Measurements from ENCODE around the gene CXADR. TPM values are rescaled to one million over a fixed set of nuclear protein-coding genes. Genes with fewer than 3 reads are reported as not detected.

The CXADR gene
- total RNA-seq, 1 donor from 2014 or later, result 0.64 TPM

GRCh38 chr21:17598437-17598836, 85.6 kb downstream of the CXADR start:
- H3K4me1 Mint-ChIP-seq (ENCODE audit: low read depth), result peaks cover 34% of the 10 kb centered on the region
- peaks cover 73% of the 10 kb centered on the region for H3K36me3 Mint-ChIP-seq (ENCODE audit: low read depth)
- no peak overlapping the region for H3K4me3 Mint-ChIP-seq (ENCODE audit: low read depth)
- H3K27ac Mint-ChIP-seq, result no peak overlapping the region
- H3K9me3 Mint-ChIP-seq, result no peaks in the 10 kb centered on the region
- no peaks in the 10 kb centered on the region for H3K27me3 Mint-ChIP-seq (ENCODE audit: low read depth)
- DNase-seq (ENCODE audit: low spot score), result no peak
- intact Hi-C loops (cut with micrococcal nuclease), result no loop called here

DNA sequence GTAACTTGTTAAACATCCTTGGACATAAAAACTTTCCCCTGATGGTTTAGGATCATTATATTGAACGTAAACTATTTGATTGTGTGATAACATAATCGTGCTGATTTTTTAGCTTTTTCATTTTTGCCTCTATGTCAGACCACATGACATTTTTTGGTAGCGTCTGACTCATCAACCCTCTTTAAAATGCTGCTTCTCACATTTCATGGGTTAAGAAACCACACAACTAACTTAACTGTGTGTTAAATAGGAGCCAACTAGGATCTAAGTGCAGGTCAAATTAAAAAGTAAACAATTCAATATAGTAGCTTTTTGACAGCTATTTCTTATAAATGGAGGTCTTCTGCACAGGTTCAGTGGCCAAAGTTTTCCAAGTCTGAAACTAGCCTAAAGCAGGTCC, 90.0 kb downstream of the CXADR start:
- no peaks in the 10 kb centered on the region for H3K27me3 Mint-ChIP-seq (ENCODE audit: low read depth)
- no peak for DNase-seq (ENCODE audit: low spot score)
- H3K27ac Mint-ChIP-seq, result peak overlapping the region; percentile 33
- intact Hi-C loops (cut with micrococcal nuclease), result no loop called here
- H3K4me3 Mint-ChIP-seq (ENCODE audit: low read depth), result no peak overlapping the region
- H3K36me3 Mint-ChIP-seq (ENCODE audit: low read depth), result peaks cover 70% of the 10 kb centered on the region
- no peaks in the 10 kb centered on the region for H3K9me3 Mint-ChIP-seq
- peaks cover 31% of the 10 kb centered on the region for H3K4me1 Mint-ChIP-seq (ENCODE audit: low read depth)

- Mint-ChIP-seq H3K27me3 (ENCODE audit: low read depth) (no peaks in the 10 kb centered on the region), H3K36me3 (ENCODE audit: low read depth) (peaks cover 78% of the 10 kb centered on the region), H3K4me3 (ENCODE audit: low read depth) (no peak overlapping the region), H3K4me1 (ENCODE audit: low read depth) (peaks cover 55% of the 10 kb centered on the region), H3K27ac (no peak overlapping the region), H3K9me3 (no peaks in the 10 kb centered on the region)
- intact Hi-C loops (cut with micrococcal nuclease), result no loop called here
- DNase-seq (ENCODE audit: low spot score), result no peak
Measured at GRCh38 chr21:17607684-17608083, 94.8 kb downstream of the CXADR start.

- Mint-ChIP-seq H3K36me3 (ENCODE audit: low read depth) (peaks cover 58% of the 10 kb centered on the region), H3K27me3 (ENCODE audit: low read depth) (no peaks in the 10 kb centered on the region), H3K4me1 (ENCODE audit: low read depth) (peaks cover 46% of the 10 kb centered on the region), H3K27ac (peak overlapping the region; percentile 53), H3K9me3 (no peaks in the 10 kb centered on the region), H3K4me3 (ENCODE audit: low read depth) (peak overlapping the region; percentile 92)
- intact Hi-C loops (cut with micrococcal nuclease), result loop anchor here (2.0 to 5.0 kb wide), 5 partner anchors 15 to 1877 kb away; partner anchors contain the start of gene CXADR
- no peak for DNase-seq (ENCODE audit: low spot score)
Measured at GRCh38 chr21:17609681-17610080, 96.8 kb downstream of the CXADR start.

GRCh38 chr21:17610911-17611310, 98.1 kb downstream of the CXADR start:
- Mint-ChIP-seq H3K4me3 (ENCODE audit: low read depth) (peak overlapping the region; percentile 92), H3K27me3 (ENCODE audit: low read depth) (no peaks in the 10 kb centered on the region), H3K27ac (peak overlapping the region; percentile 96), H3K36me3 (ENCODE audit: low read depth) (peaks cover 51% of the 10 kb centered on the region), H3K4me1 (ENCODE audit: low read depth) (peaks cover 54% of the 10 kb centered on the region), H3K9me3 (no peaks in the 10 kb centered on the region)
- intact Hi-C loops (cut with micrococcal nuclease), result loop anchor here (1.0 to 5.0 kb wide), 6 partner anchors 16 to 1879 kb away; partner anchors contain the start of genes C21orf91 and CXADR
- DNase-seq (ENCODE audit: low spot score), result no peak

DNA sequence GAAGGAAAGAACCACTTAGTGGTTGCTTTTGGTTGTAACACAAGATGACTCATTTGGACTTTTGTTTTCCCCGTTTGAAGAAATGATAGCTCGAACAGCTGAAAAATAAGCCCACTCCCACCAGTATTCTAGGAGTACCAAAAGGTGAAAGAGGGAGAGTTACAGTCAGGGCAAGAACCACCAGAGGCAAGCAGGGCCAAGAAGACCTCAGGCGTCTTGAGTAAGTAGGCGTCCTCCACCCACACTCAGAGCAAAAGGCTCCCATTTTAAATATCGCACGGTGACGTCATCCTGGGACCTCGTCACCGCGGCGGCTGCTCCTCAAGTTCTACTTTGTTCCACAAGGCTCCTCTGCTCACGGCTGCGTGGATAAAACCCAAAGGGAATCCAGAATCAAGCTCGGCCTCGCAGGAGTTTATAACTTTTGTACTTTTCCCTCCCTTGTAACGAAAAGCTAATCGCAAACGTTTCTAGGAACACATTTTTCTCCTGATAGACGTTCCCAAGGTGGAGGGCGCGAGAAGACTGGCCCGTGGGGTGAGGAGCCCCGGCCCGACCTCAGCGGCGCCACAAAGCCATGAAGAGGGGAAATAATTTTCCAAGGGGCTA, 98.7 kb downstream of the CXADR start:
- intact Hi-C loops (cut with micrococcal nuclease), result loop anchor here (1.0 to 5.0 kb wide), 6 partner anchors 17 to 1879 kb away; partner anchors contain the start of genes C21orf91 and CXADR
- H3K4me1 Mint-ChIP-seq (ENCODE audit: low read depth), result peaks cover 53% of the 10 kb centered on the region

DNA sequence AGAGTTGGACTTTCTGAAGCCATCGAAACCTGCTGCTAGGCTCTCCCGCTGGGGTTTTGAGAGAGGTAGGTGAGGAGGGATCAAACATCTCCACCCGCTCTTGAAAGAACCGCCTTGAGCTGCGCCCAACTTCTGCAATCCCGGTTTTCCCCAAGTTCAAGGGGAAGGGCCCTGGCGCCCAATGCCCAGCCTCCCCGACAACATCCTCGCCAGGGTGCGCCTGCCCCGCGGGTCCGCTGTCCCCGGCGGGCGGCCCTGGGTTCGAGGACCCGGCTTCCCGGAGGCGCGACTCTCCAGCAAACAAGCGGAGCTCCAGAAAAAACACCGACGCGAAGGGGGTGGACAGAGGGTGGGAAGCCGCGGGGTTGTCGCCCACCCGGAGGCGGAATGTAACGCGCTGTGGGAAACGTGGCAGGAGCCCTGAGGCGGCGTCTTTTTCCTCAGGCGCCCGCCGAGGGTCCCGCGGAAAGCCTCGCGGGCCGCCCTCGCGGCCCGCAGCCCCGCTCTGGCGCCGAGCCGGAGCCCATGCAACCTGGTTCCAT, 99.3 kb downstream of the CXADR start:
- intact Hi-C loops (cut with micrococcal nuclease), result loop anchor here (5.0 kb wide), 2 partner anchors 100 to 1880 kb away; partner anchors contain the start of gene CXADR
- Mint-ChIP-seq H3K27me3 (ENCODE audit: low read depth) (no peaks in the 10 kb centered on the region), H3K27ac (peak overlapping the region; percentile 96), H3K9me3 (no peaks in the 10 kb centered on the region), H3K4me3 (ENCODE audit: low read depth) (peak overlapping the region; percentile 92), H3K4me1 (ENCODE audit: low read depth) (peaks cover 52% of the 10 kb centered on the region), H3K36me3 (ENCODE audit: low read depth) (peaks cover 47% of the 10 kb centered on the region)
- peak; percentile 17 for DNase-seq (ENCODE audit: low spot score)

More for the DNA sequence above, 98.7 kb downstream of the CXADR start:
- Mint-ChIP-seq H3K9me3 (no peaks in the 10 kb centered on the region), H3K27ac (peak overlapping the region; percentile 96), H3K36me3 (ENCODE audit: low read depth) (peaks cover 48% of the 10 kb centered on the region), H3K4me3 (ENCODE audit: low read depth) (peak overlapping the region; percentile 92), H3K27me3 (ENCODE audit: low read depth) (no peaks in the 10 kb centered on the region)
- peak; percentile 76 for DNase-seq (ENCODE audit: low spot score)

GRCh38 chr21:17612565-17613241, 99.9 kb downstream of the CXADR start, which contains the start of gene BTG3:
Gene BTG3 (minus strand): TSS chr21:17612901. CDS start chr21:17609144, 3,757 bp downstream.
- Mint-ChIP-seq H3K27me3 (ENCODE audit: low read depth) (no peaks in the 10 kb centered on the region), H3K4me3 (ENCODE audit: low read depth) (peak within 1 kb of the TSS; percentile 92), H3K36me3 (ENCODE audit: low read depth) (peaks cover 41% of the 10 kb centered on the region), H3K27ac (peak within 1 kb of the TSS; percentile 96), H3K9me3 (no peaks in the 10 kb centered on the region), H3K4me1 (ENCODE audit: low read depth) (peaks cover 50% of the 10 kb centered on the region)
- intact Hi-C loops (cut with micrococcal nuclease), result loop anchor here (5.0 kb wide), 2 partner anchors 100 to 1880 kb away; partner anchors contain the start of gene CXADR
- peak; percentile 79 for DNase-seq (ENCODE audit: low spot score)

DNA sequence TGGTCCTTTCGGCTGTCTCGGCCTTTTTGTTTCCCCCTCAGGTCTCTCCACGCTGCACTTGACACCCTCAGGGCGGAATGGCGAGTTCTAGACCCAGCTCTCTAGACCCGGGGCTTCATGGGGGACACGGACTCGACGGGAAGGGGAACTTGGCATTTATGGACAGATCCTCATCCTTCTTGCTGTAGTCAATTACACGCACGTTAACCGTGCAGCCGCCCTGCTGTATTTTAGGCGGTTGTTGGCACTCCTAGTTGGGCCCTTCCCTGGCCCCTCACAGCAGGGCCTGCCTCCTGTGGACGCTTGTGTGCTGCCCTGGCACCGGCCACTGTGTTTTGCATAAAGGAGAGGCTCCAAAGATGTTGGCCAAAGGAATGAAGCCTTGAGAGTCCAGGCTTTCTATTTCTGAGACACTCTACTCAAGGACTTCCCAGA, 100.4 kb downstream of the CXADR start:
- Mint-ChIP-seq H3K27ac (peak overlapping the region; percentile 75), H3K4me1 (ENCODE audit: low read depth) (peaks cover 44% of the 10 kb centered on the region), H3K4me3 (ENCODE audit: low read depth) (peak overlapping the region; percentile 80), H3K27me3 (ENCODE audit: low read depth) (no peaks in the 10 kb centered on the region), H3K9me3 (no peaks in the 10 kb centered on the region), H3K36me3 (ENCODE audit: low read depth) (peaks cover 35% of the 10 kb centered on the region)
- DNase-seq (ENCODE audit: low spot score), result peak; percentile 11
- intact Hi-C loops (cut with micrococcal nuclease), result loop anchor here (5.0 kb wide), 2 partner anchors 101 to 1881 kb away; partner anchors contain the start of gene CXADR

GRCh38 chr21:17616831-17617230, 104.0 kb downstream of the CXADR start:
- no peak overlapping the region for H3K4me3 Mint-ChIP-seq (ENCODE audit: low read depth)
- H3K4me1 Mint-ChIP-seq (ENCODE audit: low read depth), result peaks cover 16% of the 10 kb centered on the region
- no peaks in the 10 kb centered on the region for H3K9me3 Mint-ChIP-seq
- intact Hi-C loops (cut with micrococcal nuclease), result no loop called here
- DNase-seq (ENCODE audit: low spot score), result no peak
- no peaks in the 10 kb centered on the region for H3K36me3 Mint-ChIP-seq (ENCODE audit: low read depth)
- H3K27ac Mint-ChIP-seq, result no peak overlapping the region
- peaks cover 4% of the 10 kb centered on the region for H3K27me3 Mint-ChIP-seq (ENCODE audit: low read depth)

DNA sequence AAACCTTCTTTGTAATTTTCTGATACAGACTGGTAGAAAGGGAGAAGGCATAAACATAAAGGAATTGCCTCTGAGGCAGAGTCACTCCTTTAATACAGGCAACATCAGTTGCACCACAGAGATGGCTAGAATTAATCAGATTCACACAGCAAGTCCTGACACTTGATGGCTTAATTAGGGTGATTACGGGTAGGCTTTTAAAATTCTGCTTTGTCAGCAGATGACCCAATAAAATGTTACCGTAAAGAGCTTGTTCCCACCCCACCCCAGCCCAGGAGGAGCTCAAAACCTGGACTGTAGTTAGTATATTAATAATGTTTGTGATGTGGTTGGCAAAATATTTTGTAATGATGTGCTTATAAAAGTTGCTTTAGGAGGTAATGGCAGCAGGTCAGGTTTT, 109.2 kb downstream of the CXADR start:
- no peaks in the 10 kb centered on the region for H3K9me3 Mint-ChIP-seq
- DNase-seq (ENCODE audit: low spot score), result no peak
- no peaks in the 10 kb centered on the region for H3K4me1 Mint-ChIP-seq (ENCODE audit: low read depth)
- H3K4me3 Mint-ChIP-seq (ENCODE audit: low read depth), result no peak overlapping the region
- no peaks in the 10 kb centered on the region for H3K36me3 Mint-ChIP-seq (ENCODE audit: low read depth)
- peaks cover 26% of the 10 kb centered on the region for H3K27me3 Mint-ChIP-seq (ENCODE audit: low read depth)
- intact Hi-C loops (cut with micrococcal nuclease), result no loop called here
- no peak overlapping the region for H3K27ac Mint-ChIP-seq

GRCh38 chr21:17631195-17631594, 118.4 kb downstream of the CXADR start:
- no peak for DNase-seq (ENCODE audit: low spot score)
- no peak overlapping the region for H3K4me3 Mint-ChIP-seq (ENCODE audit: low read depth)
- no peaks in the 10 kb centered on the region for H3K9me3 Mint-ChIP-seq
- no peaks in the 10 kb centered on the region for H3K36me3 Mint-ChIP-seq (ENCODE audit: low read depth)
- H3K27me3 Mint-ChIP-seq (ENCODE audit: low read depth), result no peaks in the 10 kb centered on the region
- no peaks in the 10 kb centered on the region for H3K4me1 Mint-ChIP-seq (ENCODE audit: low read depth)
- intact Hi-C loops (cut with micrococcal nuclease), result no loop called here
- H3K27ac Mint-ChIP-seq, result no peak overlapping the region

DNA sequence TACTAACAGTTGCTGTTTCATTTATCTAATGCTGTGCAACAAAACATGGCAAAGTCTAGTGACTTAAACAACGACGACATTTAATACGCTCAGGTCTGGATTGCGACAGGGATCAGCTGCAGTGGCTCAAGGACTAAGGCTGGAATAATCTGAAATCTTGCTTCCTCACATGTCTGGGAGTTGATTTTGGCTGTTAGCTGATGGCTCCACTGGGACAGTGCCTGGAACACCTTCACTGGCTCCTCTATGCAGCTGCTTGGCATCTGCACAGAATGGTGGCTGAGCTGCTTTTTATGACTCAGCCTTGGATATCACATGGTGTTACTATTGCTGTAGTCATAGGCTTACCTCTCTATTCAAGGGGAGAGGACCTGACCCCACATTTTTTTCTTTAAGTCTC, 123.9 kb downstream of the CXADR start:
- no peaks in the 10 kb centered on the region for H3K9me3 Mint-ChIP-seq
- no peak overlapping the region for H3K27ac Mint-ChIP-seq
- no peaks in the 10 kb centered on the region for H3K36me3 Mint-ChIP-seq (ENCODE audit: low read depth)
- DNase-seq (ENCODE audit: low spot score), result no peak
- H3K4me3 Mint-ChIP-seq (ENCODE audit: low read depth), result no peak overlapping the region
- H3K27me3 Mint-ChIP-seq (ENCODE audit: low read depth), result no peaks in the 10 kb centered on the region
- intact Hi-C loops (cut with micrococcal nuclease), result no loop called here
- no peaks in the 10 kb centered on the region for H3K4me1 Mint-ChIP-seq (ENCODE audit: low read depth)
